SU-DHL-6 (cell line): ENCODE measurements around the gene CA11.

ENCODE experiments used
- H2AFZ ChIP-seq: fragments of 200-600 bp; sonication (generic); 2 replicates; pipeline ENCODE4 v1.6.1; 2014; ENCODE audit warnings: low read depth, mild to moderate bottlenecking, moderate library complexity, mixed read lengths, antibody characterized with exemption, low read length; ENCODE audit not compliant: severe bottlenecking
- H3F3A ChIP-seq: fragments of 200-600 bp; shearing (Covaris generic); 2 replicates; pipeline ENCODE4 v1.6.0; 2016; ENCODE audit warnings: antibody characterized with exemption, mild to moderate bottlenecking; ENCODE audit not compliant: insufficient read depth
- H3K27ac ChIP-seq: fragments of 200-600 bp; sonication (generic); 2 replicates; pipeline ENCODE4 v1.5.1; 2016; ENCODE audit warnings: low read depth, mild to moderate bottlenecking, low read length, moderate library complexity, mixed read lengths
- H3K27me3 ChIP-seq: fragments of 200-600 bp; sonication (generic), shearing (Covaris generic); 2 replicates; pipeline ENCODE4 v1.6.0; 2014; ENCODE audit warnings: mild to moderate bottlenecking, low read length
- H3K36me3 ChIP-seq: fragments of 200-600 bp; sonication (generic); 2 replicates; pipeline ENCODE4 v1.6.1; 2014; ENCODE audit warnings: mild to moderate bottlenecking, low read length, mixed read lengths
- H3K4me2 ChIP-seq: fragments of 300-600, 200-600 bp; shearing (Covaris generic), sonication (generic); 2 replicates; pipeline ENCODE4 v1.6.0; 2014; ENCODE audit warnings: low read length, low read depth, mild to moderate bottlenecking; ENCODE audit not compliant: poor library complexity, severe bottlenecking
- H3K4me3 ChIP-seq: fragments of 200-600 bp; sonication (generic); 2 replicates; pipeline ENCODE4 v1.5.1; 2014; ENCODE audit warnings: antibody characterized with exemption, low read length, mild to moderate bottlenecking, mixed read lengths; ENCODE audit not compliant: insufficient read depth, poor library complexity, severe bottlenecking
- H3K79me2 ChIP-seq: fragments of 200-600 bp; sonication (generic); 2 replicates; pipeline ENCODE4 v1.6.1; 2014; ENCODE audit warnings: mild to moderate bottlenecking, low read length, moderate library complexity; ENCODE audit not compliant: insufficient read depth
- H3K9ac ChIP-seq: fragments of 200-600 bp; sonication (generic); 2 replicates; pipeline ENCODE4 v1.7.0; 2014; ENCODE audit warnings: mild to moderate bottlenecking, low read length
- H3K9me2 ChIP-seq: fragments of 200-600 bp; sonication (generic); replicated peaks from 2 replicates; pipeline ENCODE4 v1.6.1; 2014; ENCODE audit warnings: low read length; ENCODE audit not compliant: insufficient read depth
- H3K9me3 ChIP-seq: fragments of 200-600 bp; sonication (generic); 2 replicates; pipeline ENCODE4 v1.6.1; 2014; ENCODE audit warnings: low read length, mixed read lengths; ENCODE audit not compliant: insufficient read depth
- H4K20me1 ChIP-seq: fragments of 200-600 bp; sonication (generic); 2 replicates; pipeline ENCODE4 v1.6.1; 2014; ENCODE audit warnings: low read depth, mild to moderate bottlenecking, antibody characterized with exemption, low read length, moderate library complexity, mixed read lengths
- CTCF ChIP-seq: fragments of 200-600 bp; sonication (generic); IDR thresholded peaks from one replicate; pipeline ENCODE4 v1.5.1; 2017; ENCODE audit warnings: antibody characterized with exemption, mild to moderate bottlenecking, low read length, moderate library complexity; ENCODE audit not compliant: insufficient read depth, poor library complexity, severe bottlenecking
- EZH2phosphoT487 ChIP-seq: fragments of 200-600 bp; sonication (generic), shearing (Covaris generic); conservative IDR thresholded peaks from 2 replicates; pipeline ENCODE4 v1.6.1; 2018; ENCODE audit warnings: mild to moderate bottlenecking, antibody characterized with exemption, low read length, moderate library complexity, mixed read lengths

CA11 gene

GRCh38 chr19:48631225-48631624, 14.8 kb downstream of the CA11 start:
- Histone ChIP-seq H3F3A (peaks cover 14% of the 10 kb centered on the region), H3K9ac (no peak overlapping the region), H3K36me3 (no peaks in the 10 kb centered on the region), H3K4me3 (no peak overlapping the region), H4K20me1 (no peaks in the 10 kb centered on the region), H3K4me2 (no peak overlapping the region), H3K9me2 (no peaks in the 10 kb centered on the region), H3K79me2 (no peaks in the 10 kb centered on the region), H3K9me3 (no peaks in the 10 kb centered on the region), H2AFZ (no peak overlapping the region), H3K27me3 (no peaks in the 10 kb centered on the region), H3K27ac (no peak overlapping the region)
- no peak for TF ChIP-seq CTCF
- no peak for TF ChIP-seq EZH2phosphoT487

GRCh38 chr19:48630296-48631063, 15.5 kb downstream of the CA11 start:
- H3K4me3 ChIP-seq, result no peak overlapping the region
- H3K9me2 ChIP-seq, result no peaks in the 10 kb centered on the region
- H4K20me1 ChIP-seq, result no peaks in the 10 kb centered on the region
- TF ChIP-seq EZH2phosphoT487 (no peak), CTCF (no peak)
- H3K27me3 ChIP-seq, result no peaks in the 10 kb centered on the region
- no peak overlapping the region for H3K4me2 ChIP-seq
- no peak overlapping the region for H2AFZ ChIP-seq
- peaks cover 13% of the 10 kb centered on the region for H3F3A ChIP-seq
- no peak overlapping the region for H3K27ac ChIP-seq
- no peaks in the 10 kb centered on the region for H3K9me3 ChIP-seq
- H3K9ac ChIP-seq, result no peak overlapping the region
- no peaks in the 10 kb centered on the region for H3K36me3 ChIP-seq
- no peaks in the 10 kb centered on the region for H3K79me2 ChIP-seq

- H3K27ac ChIP-seq, result no peak overlapping the region
- no peaks in the 10 kb centered on the region for H3K27me3 ChIP-seq
- H3K9me3 ChIP-seq, result no peaks in the 10 kb centered on the region
- TF ChIP-seq EZH2phosphoT487, result no peak
- TF ChIP-seq CTCF, result no peak
- no peaks in the 10 kb centered on the region for H4K20me1 ChIP-seq
- H3F3A ChIP-seq, result peaks cover 9% of the 10 kb centered on the region
- no peak overlapping the region for H3K4me2 ChIP-seq
- H3K9ac ChIP-seq, result no peak overlapping the region
- no peak overlapping the region for H2AFZ ChIP-seq
- H3K36me3 ChIP-seq, result no peaks in the 10 kb centered on the region
- no peak overlapping the region for H3K4me3 ChIP-seq
- H3K9me2 ChIP-seq, result no peaks in the 10 kb centered on the region
- no peaks in the 10 kb centered on the region for H3K79me2 ChIP-seq
Measured at GRCh38 chr19:48629599-48630295, 16.2 kb downstream of the CA11 start.
